Measurements from ENCODE around the gene RBM17. TPM values are rescaled to one million over a fixed set of nuclear protein-coding genes. Genes with fewer than 3 reads are reported as not detected.

The RBM17 gene
- total and polyA plus RNA-seq, 10 of the 15 experiments (the other 5 are each of a cell fraction or from before 2014, with no cell fraction given) = 28.4 to 181 (median 83.9) TPM

GRCh38 chr10:6151087-6151977, 62.5 kb downstream of the RBM17 start (continued):
- TF ChIP-seq SIN3A (IDR thresholded peaks at IDR 0.05; ENCODE audit: low read depth, low read length) (0 out of 2 replicates have a peak, but pooled peaks have one; percentile 74), NFYA (IDR thresholded peaks at IDR 0.05; ENCODE audit: borderline replicate concordance, low read depth, low read length) (no peak), FOS (IDR thresholded peaks at IDR 0.05; ENCODE audit: borderline replicate concordance, extremely low read depth, insufficient read length) (no peak), ZSCAN29 (IDR thresholded peaks at IDR 0.05) (no peak), PAX8 (IDR thresholded peaks at IDR 0.05) (no peak), JUNB (IDR thresholded peaks at IDR 0.05) (no peak), TARDBP (IDR thresholded peaks at IDR 0.05; ENCODE audit: borderline replicate concordance) (no peak), MLLT1 (IDR thresholded peaks at IDR 0.05) (no peak), CREM (IDR thresholded peaks at IDR 0.05; ENCODE audit: low read depth) (0 out of 2 replicates have a peak, but pooled peaks have one; percentile 39), MAX (IDR thresholded peaks at IDR 0.05; ENCODE audit: low read depth, low read length) (no peak; the same call in 1 of the 2 replicates), NKRF (conservative IDR thresholded peaks at IDR 0.05) (no peak), CHD1 (IDR thresholded peaks at IDR 0.05; ENCODE audit: low read depth, low read length) (no peak), ZBTB11 (CRISPR knock-in tag; IDR thresholded peaks at IDR 0.05) (no peak), CTCF (IDR thresholded peaks at IDR 0.05 in 2 of 3, conservative IDR thresholded peaks at IDR 0.05 in 1 of 3; ENCODE audit: control insufficient read depth in 2 of 3, extremely low read depth in 1 of 3, insufficient read depth in 1 of 3, low read depth in 3 of 3, low read length in 3 of 3) (peak; percentile 71 to 82 (median 81)), PKNOX1 (IDR thresholded peaks at IDR 0.05) (peak; percentile 90), TCF3 (IDR thresholded peaks at IDR 0.05; ENCODE audit: borderline replicate concordance, insufficient read depth, low read depth, low read length) (no peak), BHLHE40 (IDR thresholded peaks at IDR 0.05; ENCODE audit: borderline replicate concordance in 1 of 2, low read depth in 2 of 2, low read length in 1 of 2) (no peak; a peak in 2 of 4 replicates), NRF1 (conservative IDR thresholded peaks at IDR 0.05; ENCODE audit: low read depth, low read length) (no peak)
